ENCODE measurements around the gene RUBCNL.

GRCh38 chr13:46404733-46405100, 17.7 kb upstream of the RUBCNL start:
- TF ChIP-seq CTCF (IDR thresholded peaks at IDR 0.05) (no peak), POLR2A (IDR thresholded peaks at IDR 0.05) (no peak)

All from lower leg skin (tissue), 3 donors.